Esophagus muscularis mucosa (tissue), 4 donors: ENCODE measurements around the gene GJC2. TPM values are rescaled to one million over a fixed set of nuclear protein-coding genes. Genes with fewer than 3 reads are reported as not detected.

ENCODE experiments used
- DNase-seq: peaks from one replicate; pipeline ENCODE4 v3.0.0-alpha.2; 2017; ENCODE audit errors: extremely low spot score
- H3K27ac ChIP-seq, 4 donors: fragments of 200-600 bp; sonication (generic); replicated peaks in 1 of 4; 1 replicate in 3 of 4; 2 replicates in 1 of 4; pipeline ENCODE4 v1.5.1; 2016 to 2019; ENCODE audit warnings: mild to moderate bottlenecking in 1 of 4
- H3K27me3 ChIP-seq, 4 donors: fragments of 200-600 bp; sonication (generic); one replicate each; pipeline versions ENCODE4 v1.5.1 to v1.6.0; 2016 to 2019
- H3K36me3 ChIP-seq, 4 donors: fragments of 200-600 bp; sonication (generic); one replicate each; pipeline ENCODE4 v1.5.1; 2016 to 2019
- H3K4me1 ChIP-seq, 4 donors: fragments of 200-600 bp; sonication (generic); one replicate each; pipeline ENCODE4 v1.5.1; 2016 to 2019
- H3K4me3 ChIP-seq, 4 donors: fragments of 200-600 bp; sonication (generic); 1 replicate in 2 of 4; 2 replicates in 2 of 4; pipeline ENCODE4 v1.5.1; 2016 to 2019; ENCODE audit warnings: mild to moderate bottlenecking in 4 of 4, moderate library complexity in 1 of 4
- H3K9me3 ChIP-seq, 4 donors: fragments of 200-600 bp; sonication (generic); 1 replicate in 3 of 4; 2 replicates in 1 of 4; pipeline ENCODE4 v1.5.1; 2016 to 2019
- EP300 ChIP-seq: sonication (generic); formaldehyde crosslinking; IDR thresholded peaks from one replicate; pipeline ENCODE4 v1.6.1; 2017; ENCODE audit warnings: antibody characterized with exemption
- POLR2A ChIP-seq: fragments of 450-650 bp; IDR thresholded peaks from one replicate; pipeline ENCODE4 v1.6.1; 2017; ENCODE audit warnings: antibody characterized with exemption, moderate library complexity, mild to moderate bottlenecking, low read depth
- POLR2AphosphoS5 ChIP-seq, 2 donors: sonication (generic); formaldehyde crosslinking; IDR thresholded peaks; one replicate each; pipeline ENCODE4 v1.6.1; 2017; ENCODE audit warnings: antibody characterized with exemption in 2 of 2
- WGBS: methylation state at CpG from one replicate; pipeline ENCODE4 v1.1.5; 2018; 5-methylcytosine and 5-hydroxymethylcytosine counted together
- intact Hi-C: fragments of 100-400 bp; cut with DNase I; formaldehyde crosslinking; loops from one replicate; pipeline ENCODE4 v1.15.1; 2023
- total RNA-seq, 4 donors: library from RNA; depleted of rRNA; stranded (reverse); fragments of >200 nt; gene quantifications; one replicate each; pipeline versions ENCODE4 v1.1.0 to v1.2.1, GENCODE V29; 2016
- TF ChIP-seq, protein P1 (sequence below), 3 experiments: fragments of 200-600 bp in 2 of 3; fragments of 450-650 bp in 1 of 3; sonication (generic) in 2 of 3; IDR thresholded peaks; one replicate each; pipeline ENCODE4 v1.5.1; 2017 to 2019; ENCODE audit warnings: antibody characterized with exemption in 3 of 3, mild to moderate bottlenecking in 2 of 3, moderate library complexity in 1 of 3

GJC2 gene
- total RNA-seq, 4 donors from 2014 or later: 6.0 to 11.3 (median 7.8) TPM

DNA sequence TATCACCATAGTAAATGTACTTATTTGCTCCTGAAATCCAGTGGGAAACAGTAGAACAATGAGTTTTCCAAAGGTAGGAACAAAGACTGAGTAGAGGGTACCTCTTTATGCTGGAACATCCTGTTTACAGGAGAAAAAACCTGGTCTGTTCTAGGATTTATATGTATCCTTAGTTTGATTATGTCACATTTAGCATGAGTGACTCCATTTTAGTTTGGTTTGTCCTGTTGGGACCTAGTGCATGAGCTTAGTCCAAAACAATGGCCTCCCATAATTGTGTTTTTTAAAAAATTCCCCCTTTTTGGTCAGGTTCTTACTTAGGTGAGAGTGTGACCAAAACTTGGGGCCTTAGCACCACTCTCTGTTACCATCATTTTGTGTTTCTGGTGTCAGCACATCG lies 37.1 kb upstream of the GJC2 start:
- peaks cover 17 to 27% (median 24%) of the 10 kb centered on the region in 4 donors for H3K4me1 ChIP-seq
- H3K36me3 ChIP-seq: peaks cover 0 to 5% (median 4%) of the 10 kb centered on the region in 4 donors
- H3K27me3 ChIP-seq: no peaks in the 10 kb centered on the region
- intact Hi-C loops: no loop called here
- H3K9me3 ChIP-seq: no peaks in the 10 kb centered on the region
- no peak for DNase-seq
- WGBS: 95% methylated on average over 1 of the region's 1 CpG
- TF ChIP-seq EP300 (no peak), POLR2A (no peak), POLR2AphosphoS5 (IDR thresholded peaks at IDR 0.05) (no peak)
- TF ChIP-seq, protein P1, sequence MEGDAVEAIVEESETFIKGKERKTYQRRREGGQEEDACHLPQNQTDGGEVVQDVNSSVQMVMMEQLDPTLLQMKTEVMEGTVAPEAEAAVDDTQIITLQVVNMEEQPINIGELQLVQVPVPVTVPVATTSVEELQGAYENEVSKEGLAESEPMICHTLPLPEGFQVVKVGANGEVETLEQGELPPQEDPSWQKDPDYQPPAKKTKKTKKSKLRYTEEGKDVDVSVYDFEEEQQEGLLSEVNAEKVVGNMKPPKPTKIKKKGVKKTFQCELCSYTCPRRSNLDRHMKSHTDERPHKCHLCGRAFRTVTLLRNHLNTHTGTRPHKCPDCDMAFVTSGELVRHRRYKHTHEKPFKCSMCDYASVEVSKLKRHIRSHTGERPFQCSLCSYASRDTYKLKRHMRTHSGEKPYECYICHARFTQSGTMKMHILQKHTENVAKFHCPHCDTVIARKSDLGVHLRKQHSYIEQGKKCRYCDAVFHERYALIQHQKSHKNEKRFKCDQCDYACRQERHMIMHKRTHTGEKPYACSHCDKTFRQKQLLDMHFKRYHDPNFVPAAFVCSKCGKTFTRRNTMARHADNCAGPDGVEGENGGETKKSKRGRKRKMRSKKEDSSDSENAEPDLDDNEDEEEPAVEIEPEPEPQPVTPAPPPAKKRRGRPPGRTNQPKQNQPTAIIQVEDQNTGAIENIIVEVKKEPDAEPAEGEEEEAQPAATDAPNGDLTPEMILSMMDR (IDR thresholded peaks at IDR 0.05): no peak
- H3K27ac ChIP-seq: no peak overlapping the region
- no peak overlapping the region for H3K4me3 ChIP-seq

GRCh38 chr1:228114827-228115226 lies 34.9 kb upstream of the GJC2 start:
- Histone ChIP-seq H3K27ac (no peak overlapping the region), H3K9me3 (no peaks in the 10 kb centered on the region), H3K36me3 (no peaks in the 10 kb centered on the region), H3K27me3 (no peaks in the 10 kb centered on the region), H3K4me3 (no peak overlapping the region), H3K4me1 (peaks cover 6 to 13% (median 9%) of the 10 kb centered on the region in 4 donors)
- 75% methylated on average over 3 of the region's 3 CpGs for WGBS
- DNase-seq: no peak
- TF ChIP-seq POLR2AphosphoS5 (IDR thresholded peaks at IDR 0.05) (no peak), EP300 (no peak), POLR2A (no peak)
- TF ChIP-seq, protein P1 (IDR thresholded peaks at IDR 0.05): no peak
- intact Hi-C loops: no loop called here

DNA sequence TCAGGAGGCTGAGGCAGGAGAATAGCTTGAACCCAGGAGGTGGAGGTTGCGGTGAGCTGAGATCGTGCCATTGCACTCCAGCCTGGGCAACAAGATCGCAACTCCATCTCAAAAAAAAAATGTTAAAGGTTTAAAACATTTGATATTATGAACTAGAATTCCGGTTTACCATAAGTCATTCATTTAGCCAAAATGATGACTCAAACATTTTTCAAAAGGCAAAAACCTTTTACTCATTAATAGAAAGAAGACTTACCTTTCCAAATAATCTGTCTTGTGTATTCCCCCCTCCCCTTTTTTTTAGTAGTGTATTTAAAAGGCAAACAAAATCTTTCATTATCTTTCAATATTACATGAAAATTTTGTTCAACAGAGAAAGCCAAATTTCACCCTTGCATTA lies 32.4 kb upstream of the GJC2 start:
- Histone ChIP-seq H3K27me3 (no peaks in the 10 kb centered on the region), H3K4me3 (no peak overlapping the region), H3K4me1 (no peaks in the 10 kb centered on the region), H3K9me3 (no peaks in the 10 kb centered on the region), H3K36me3 (no peaks in the 10 kb centered on the region), H3K27ac (no peak overlapping the region)
- intact Hi-C loops: no loop called here
- WGBS: 96% methylated on average over 4 of the region's 4 CpGs
- DNase-seq: no peak
- TF ChIP-seq POLR2A: no peak
- TF ChIP-seq, protein P1 (IDR thresholded peaks at IDR 0.05): no peak
- no peak for TF ChIP-seq EP300
- no peak for TF ChIP-seq POLR2AphosphoS5 (IDR thresholded peaks at IDR 0.05)

DNA sequence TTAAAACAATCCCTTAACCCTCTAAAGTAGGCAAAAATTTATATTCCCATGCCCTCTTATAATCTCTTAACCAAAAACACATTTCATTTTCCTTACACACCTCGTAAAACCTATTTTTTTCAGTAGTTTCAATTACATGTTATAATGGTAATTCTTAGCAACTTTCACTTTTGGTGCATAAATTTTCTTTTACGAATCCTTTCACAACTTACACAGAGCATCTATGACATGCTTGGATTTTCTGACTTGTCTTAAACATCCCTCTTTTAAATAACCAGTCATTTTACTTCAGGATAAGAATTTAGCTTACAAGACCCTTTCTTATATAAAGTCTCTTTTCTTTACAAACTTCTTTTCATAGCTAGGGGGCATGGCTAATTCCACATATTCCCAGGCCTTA lies 31.7 kb upstream of the GJC2 start:
- WGBS: 79% methylated on average over 2 of the region's 2 CpGs

More for the DNA sequence above, 31.7 kb upstream of the GJC2 start:
- Histone ChIP-seq H3K4me1 (no peaks in the 10 kb centered on the region), H3K9me3 (no peaks in the 10 kb centered on the region), H3K4me3 (no peak overlapping the region), H3K36me3 (no peaks in the 10 kb centered on the region), H3K27me3 (no peaks in the 10 kb centered on the region), H3K27ac (no peak overlapping the region)
- no peak for DNase-seq
- intact Hi-C loops: no loop called here
- TF ChIP-seq POLR2AphosphoS5 (IDR thresholded peaks at IDR 0.05): no peak
- TF ChIP-seq EP300: no peak
- TF ChIP-seq POLR2A: no peak
- TF ChIP-seq, protein P1 (IDR thresholded peaks at IDR 0.05): no peak
